SH-SY5Y (cell line): Measurements from ENCODE around the gene PYCR2.

Source experiments
- GATA2 ChIP-seq: IDR thresholded peaks from 2 replicates; pipeline ENCODE4 v1.6.1; 2011; ENCODE audit warnings: mild to moderate bottlenecking, low read depth, low read length
- GATA3 ChIP-seq: IDR thresholded peaks from 2 replicates; pipeline ENCODE4 v1.6.1; 2011; ENCODE audit warnings: low read depth, mild to moderate bottlenecking, low read length, moderate library complexity

DNA sequence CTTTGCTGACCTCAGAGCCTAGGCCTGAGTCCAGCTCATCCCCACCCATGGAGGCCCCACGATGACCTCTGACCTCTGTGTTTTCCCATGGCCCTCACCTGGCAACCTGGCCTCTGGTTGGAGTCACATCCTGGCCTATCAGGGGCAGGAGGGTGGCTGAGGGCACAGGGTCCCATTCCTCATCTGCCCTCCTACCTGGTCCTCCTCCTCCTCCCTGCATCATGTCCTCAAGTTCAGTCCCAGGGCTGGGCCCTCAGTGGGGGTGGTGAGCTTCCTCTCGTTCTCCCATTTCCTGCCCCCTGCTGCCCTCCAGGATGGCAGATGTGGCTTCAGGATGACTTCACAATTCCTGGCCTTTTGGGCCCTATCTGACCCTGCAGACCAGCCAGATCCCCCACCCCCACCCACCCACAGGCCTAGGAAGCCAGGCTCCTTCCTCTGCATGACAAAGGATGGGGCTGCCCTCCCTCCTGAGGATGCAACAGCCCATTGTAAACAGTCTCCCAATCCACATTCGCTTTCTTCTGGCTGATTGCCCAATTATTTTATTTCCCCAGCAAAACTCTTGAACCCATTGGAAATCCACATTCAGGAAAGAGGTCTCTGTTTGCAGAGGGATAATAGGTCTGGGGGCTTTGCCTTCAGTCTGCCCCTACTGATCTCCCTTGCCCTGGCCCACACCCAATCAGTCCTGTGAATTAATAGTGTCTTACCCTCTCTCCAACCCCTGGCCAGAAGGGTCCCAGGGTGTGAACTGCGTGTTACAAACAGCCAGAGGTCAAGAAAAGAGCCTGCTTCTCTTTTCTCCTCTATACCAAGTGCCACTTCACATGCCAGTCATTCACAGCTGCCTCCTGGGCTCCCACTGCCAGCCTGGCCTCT lies 24.8 kb downstream of the PYCR2 start:
- no peak for TF ChIP-seq GATA3
- TF ChIP-seq GATA2, result no peak
